ENCODE data around the gene HSP90AA1.
A peak's percentile ranks its signal among the peaks of the same experiment; 100 is the strongest.
"Not testable (repeated sequence)": the region's sequence is repeated elsewhere in the genome, so short reads cannot be mapped to it uniquely, and the experiment has no call there.

The HSP90AA1 gene

GRCh38 chr14:102095231-102095870, 8.5 kb upstream of the HSP90AA1 start:
- DNase-seq (ENCODE audit: low read depth in 2 of 3, low spot score in 1 of 3), result no peak

DNA sequence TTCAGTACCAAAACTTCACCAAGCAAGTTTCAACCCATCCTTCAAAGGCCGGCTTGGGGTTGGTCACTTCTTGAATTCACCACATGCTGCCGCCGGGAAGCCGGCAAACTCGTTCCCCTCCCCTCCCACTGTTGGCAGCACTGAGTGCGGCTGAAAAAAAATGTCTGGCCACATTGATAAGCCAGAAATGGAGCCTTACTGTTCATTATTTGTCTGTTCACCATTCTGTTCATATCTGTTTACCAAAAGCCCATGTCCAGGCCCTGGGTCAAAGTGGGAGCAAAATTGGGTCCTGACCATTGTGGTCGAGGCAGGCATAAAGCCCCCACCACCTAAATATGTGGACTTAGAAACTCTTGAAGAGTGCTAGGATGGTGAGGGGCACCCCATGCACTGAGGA, 7.3 kb upstream of the HSP90AA1 start:
- DNase-seq (ENCODE audit: low read depth in 2 of 3, low spot score in 1 of 3), result no peak

DNA sequence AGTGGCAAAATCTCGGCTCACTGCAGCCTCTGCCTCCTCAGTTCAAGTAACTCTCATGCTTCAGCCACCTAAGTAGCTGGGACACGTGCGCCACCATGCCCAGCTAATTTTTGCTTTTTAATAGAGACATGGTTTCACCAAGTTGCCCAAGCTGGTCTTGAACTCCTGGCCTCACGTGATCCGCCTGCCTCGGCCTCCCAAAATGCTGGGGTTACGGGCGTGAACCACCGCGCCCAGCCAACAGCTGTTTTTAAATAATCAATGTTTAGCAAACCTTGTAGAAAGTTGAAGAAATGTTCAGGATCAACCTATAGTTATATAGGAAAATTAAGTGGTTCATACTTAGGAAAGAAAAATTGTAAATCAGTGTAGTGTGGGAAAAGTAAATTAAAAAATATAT, 6.0 kb upstream of the HSP90AA1 start:
- no peak for DNase-seq (ENCODE audit: low read depth in 2 of 3, low spot score in 1 of 3)

DNA sequence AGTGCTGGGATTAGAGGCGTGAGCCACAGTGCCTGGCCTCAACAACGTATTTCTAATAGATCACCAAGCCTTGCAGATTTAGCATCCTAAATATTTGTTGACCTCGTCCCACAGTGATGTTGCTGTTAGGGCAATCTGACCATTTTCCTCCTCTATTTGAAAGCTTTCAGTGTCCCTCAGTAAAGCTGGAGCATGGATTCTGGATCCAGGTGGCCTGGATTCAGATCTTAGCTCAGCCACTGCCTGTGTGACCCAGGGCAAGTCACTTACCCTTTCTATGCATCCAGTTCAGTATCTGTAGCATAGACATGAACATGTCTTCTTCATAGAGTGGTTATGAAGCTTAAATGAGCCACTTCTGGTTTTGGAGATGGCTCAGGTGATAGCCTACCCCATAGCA, 3.9 kb upstream of the HSP90AA1 start:
- DNase-seq (ENCODE audit: low read depth in 2 of 3, low spot score in 1 of 3), result no peak

- DNase-seq (ENCODE audit: low read depth in 2 of 3, low spot score in 1 of 3), result no peak
These were observed 2.9 kb upstream of the HSP90AA1 start for GRCh38 chr14:102089621-102090343.

GRCh38 chr14:102088012-102088792, 1.4 kb upstream of the HSP90AA1 start:
- peak; percentile 38 to 57 (median 39) for DNase-seq (ENCODE audit: low read depth in 2 of 3, low spot score in 1 of 3)

GRCh38 chr14:102087762-102088011, 843 bp upstream of the HSP90AA1 start:
- peak in 1 of 3 donors; percentile 38 for DNase-seq (ENCODE audit: low read depth in 2 of 3, low spot score in 1 of 3)

DNA sequence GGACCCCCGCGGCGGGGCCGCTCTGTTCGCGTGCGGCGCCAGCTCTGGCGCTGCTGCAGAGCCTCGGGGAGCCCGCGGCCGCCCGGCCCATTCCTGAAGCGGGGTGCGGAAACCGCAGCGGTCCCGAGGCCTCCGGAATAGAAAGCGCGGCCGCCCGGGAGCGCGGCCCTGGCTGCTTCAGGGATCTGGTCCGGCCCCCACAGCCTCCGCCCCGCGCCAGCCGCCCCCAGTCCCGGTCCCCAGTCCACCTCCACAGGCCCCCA, 204 bp downstream of the HSP90AA1 start:
- no peak for DNase-seq (ENCODE audit: low read depth in 2 of 3, low spot score in 1 of 3)

DNA sequence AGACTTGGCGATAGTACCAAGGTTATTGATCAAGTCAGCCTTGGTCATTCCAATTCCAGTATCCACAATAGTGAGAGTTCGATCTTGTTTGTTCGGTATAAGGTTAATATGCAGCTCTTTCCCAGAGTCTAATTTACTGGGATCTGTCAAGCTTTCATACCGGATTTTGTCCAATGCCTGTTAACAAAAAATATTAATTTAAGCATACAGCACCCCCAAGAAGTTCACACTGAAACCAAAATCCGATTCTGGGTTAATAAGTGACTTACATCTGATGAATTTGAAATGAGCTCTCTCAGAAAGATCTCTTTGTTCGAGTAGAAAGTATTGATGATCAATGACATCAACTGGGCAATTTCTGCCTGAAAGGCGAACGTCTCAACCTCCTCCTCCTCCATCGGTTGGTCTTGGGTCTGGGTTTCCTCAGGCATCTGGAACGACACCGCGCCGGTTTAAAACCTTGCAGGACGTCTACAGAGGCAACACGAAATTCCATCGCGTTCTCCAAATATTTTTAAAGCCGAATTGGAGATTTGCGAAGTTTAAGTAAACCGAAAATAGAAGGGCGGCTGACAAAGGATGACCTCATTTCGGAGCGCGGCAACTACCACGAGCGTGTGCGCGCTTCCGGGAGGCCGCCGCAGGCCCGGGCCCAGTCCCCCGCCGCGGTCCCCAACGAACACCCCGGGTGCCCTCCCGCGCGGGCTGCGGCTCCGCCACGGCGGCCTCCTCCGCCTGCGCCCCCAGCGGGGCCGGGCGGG, 716 bp downstream of the HSP90AA1 start:
- DNase-seq (ENCODE audit: low read depth in 2 of 3, low spot score in 1 of 3), result peak; percentile 26 to 50 (median 35)

DNA sequence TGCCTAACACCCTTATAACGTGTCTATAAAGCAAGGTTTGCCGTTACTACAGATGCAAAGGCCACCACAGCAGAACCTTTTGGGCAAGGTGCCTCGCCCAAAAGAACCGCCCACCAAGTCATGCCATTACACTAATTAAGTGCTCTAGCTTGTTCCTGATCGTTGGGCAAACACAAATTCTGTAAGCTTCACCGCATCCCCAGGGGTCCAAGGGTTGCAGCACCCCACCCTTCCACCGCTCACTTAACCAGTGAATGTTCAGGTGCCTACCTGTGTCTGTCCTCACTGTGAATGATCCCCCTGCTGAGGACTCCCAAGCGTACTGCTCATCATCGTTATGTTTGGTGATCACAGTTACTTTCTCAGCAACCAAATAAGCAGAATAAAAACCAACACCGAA, 1.4 kb downstream of the HSP90AA1 start:
- DNase-seq (ENCODE audit: low read depth in 2 of 3, low spot score in 1 of 3), result no peak

GRCh38 chr14:102084931-102085330, 1.9 kb downstream of the HSP90AA1 start:
- DNase-seq (ENCODE audit: low read depth in 2 of 3, low spot score in 1 of 3), result no peak

- not testable (repeated sequence) for DNase-seq (ENCODE audit: low read depth in 2 of 3, low spot score in 1 of 3)
These were observed 2.3 kb downstream of the HSP90AA1 start for GRCh38 chr14:102084522-102084921.

DNA sequence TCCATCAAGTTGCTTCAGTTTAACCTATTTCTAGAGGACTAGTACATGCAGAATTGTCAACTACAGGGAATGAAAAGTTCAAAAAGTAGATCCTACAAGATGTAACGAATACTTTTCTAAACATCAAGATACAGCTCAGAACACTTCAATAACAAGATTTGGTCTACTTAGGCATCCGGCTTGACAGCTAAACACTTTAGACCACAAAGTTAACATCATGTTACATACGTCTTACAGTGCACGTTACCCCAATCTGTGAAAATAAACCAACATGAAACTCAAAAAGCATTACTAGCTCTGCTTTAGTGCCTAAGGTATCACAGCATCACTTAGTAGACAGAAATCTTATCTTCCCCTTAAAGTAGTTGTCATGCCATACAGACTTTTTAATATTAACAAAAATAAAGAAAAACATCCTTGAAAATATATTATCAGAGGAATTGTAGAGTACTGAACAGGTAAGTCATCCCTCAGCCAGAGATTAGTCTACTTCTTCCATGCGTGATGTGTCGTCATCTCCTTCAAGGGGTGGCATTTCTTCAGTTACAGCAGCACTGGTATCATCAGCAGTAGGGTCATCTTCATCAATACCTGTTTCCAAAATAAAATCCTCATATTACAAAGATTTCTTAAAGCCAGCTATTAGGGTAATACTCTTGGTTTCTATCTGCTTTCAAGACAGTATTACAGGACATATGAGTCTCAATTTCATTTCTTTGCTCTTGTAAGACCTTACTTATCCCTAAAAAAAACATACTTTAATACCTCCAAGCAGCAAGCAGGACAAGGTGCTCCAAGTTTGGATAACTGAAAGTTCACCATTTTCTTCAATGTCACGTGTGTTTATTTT, 5.4 kb downstream of the HSP90AA1 start:
- DNase-seq (ENCODE audit: low read depth in 2 of 3, low spot score in 1 of 3), result no peak

DNA sequence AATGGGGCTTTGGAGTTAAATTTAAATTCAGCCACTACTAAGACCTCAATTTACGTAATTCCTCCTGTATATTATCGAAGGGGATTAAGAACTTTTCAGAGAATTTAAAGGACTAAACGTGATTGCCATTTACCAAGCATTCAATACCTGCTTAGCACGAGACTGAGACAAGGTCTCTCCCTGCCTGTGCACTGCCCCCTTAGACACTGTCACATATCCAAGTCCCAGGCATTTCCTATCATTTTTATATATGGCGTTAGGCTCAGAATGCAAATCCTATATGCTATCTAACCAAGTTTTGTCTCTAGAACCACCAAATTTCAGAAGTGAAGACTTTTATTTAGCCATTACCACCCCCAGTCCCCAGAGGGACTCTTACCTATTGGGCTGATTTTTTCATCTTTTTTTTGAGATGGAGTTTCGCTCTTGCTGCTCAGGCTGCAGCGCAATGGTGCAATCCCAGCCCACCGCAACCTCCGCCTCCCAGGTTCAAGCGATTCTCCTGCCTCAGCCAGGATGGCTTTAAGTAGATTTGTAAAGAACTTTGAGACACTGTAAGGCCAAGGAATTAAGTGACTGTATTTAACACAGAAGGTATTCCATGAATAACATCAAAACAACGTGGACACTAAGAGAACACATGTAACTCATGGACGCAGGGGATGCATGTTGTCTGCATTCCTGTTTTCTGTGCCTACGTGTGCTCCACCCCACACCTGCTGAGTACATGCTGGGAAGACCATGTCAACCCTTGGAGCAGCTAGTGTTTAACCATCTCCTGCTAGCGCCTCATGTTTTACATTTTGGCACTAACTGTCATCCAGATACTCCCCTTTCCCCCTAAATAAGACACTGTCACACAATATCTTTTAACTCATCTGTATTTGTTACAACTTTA, 6.4 kb downstream of the HSP90AA1 start:
- DNase-seq (ENCODE audit: low read depth in 2 of 3, low spot score in 1 of 3), result no peak

DNA sequence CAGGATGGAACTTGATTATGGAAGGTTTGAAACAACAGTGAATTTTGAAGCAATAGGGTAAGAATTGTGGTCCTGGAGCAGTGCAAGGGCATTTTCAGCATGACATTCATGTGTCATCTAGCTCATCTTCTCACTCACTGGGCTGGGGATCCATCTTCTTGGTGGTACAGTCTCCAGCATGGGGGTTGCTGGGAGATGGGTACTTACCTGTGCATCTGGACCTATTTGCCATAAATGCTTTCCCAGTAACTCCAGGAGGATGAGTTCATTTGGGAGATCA, 7.2 kb downstream of the HSP90AA1 start:
- DNase-seq (ENCODE audit: low read depth in 2 of 3, low spot score in 1 of 3), result no peak

DNA sequence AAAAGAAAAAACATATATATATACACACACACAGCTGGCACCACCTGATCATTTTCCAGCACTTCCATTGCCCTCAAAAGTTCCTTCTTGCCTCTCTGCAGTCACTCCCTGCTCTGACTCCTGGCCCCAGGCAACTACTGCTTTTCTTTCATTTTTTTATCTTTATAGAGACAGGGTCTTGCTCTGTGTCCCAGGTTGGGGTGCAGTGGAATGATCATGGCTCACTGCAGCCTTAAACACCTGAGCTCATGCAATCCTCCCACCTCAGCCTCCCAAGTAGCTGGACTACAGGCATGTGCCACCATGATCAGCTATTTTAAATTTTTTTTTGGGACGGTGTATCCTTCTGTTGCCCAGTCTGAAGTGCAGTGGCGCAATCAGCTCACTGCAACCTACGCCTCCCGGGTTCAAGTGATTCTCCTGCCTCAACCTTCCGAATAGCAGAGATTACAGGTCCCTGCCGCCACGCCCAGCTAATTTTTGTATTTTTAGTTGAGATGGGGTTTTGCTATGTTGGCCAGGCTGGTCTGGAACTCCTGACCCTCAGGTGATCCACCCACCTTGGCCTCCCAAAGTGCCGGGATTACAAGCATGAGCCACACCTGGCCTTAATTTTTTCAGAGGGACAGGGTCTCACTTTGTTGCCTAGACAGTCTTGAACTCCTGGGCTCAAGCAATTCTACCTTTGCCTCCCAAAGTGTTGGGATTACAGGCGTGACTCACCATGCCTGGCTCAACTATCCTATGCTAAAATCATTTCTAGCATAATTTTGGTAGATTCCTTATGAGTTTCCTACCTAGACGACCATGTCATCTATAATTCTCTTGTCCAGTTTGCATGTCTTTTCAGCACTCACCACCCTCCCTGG, 7.8 kb downstream of the HSP90AA1 start:
- DNase-seq (ENCODE audit: low read depth in 2 of 3, low spot score in 1 of 3), result no peak

DNA sequence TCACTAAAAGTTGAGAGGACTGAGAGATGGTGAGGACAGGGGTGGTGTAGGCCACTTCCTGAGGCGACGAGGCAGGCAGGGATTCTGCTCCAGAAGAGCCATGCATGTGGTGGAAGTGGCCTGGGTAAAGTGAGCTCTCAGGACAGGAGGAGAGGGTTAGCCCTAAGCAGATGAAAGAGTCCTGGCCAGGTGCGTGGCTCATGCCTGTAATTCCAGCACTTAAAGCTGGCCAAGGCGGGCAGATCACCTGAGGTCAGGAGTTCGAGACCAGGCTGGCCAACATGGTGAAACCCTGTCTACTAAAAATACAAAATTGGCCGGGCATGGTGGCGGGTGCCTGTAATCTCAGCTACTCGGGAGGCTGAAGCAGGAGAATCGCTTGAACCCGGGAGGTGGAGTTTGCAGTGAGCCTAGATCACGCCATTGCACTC, 8.5 kb downstream of the HSP90AA1 start:
- DNase-seq (ENCODE audit: low read depth in 2 of 3, low spot score in 1 of 3), result not testable (repeated sequence)

DNA sequence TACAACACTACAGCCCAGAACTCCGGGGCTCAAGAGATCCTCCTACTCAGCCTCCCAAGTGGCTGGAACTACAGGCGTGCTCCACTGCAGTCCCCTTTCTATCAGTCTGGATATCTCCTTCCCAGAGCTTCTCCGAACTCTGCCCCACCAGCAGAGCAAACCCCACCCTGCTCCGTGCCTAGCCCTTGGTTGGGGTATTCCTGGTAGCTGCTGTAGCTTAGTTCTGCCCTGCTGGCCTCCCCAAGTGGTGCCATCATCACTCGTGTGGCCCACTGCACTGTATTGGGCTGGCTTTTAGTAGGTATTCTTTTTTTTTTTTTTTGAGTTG, 9.5 kb downstream of the HSP90AA1 start:
- no peak for DNase-seq (ENCODE audit: low read depth in 2 of 3, low spot score in 1 of 3)

GRCh38 chr14:102075155-102075554, 11.7 kb downstream of the HSP90AA1 start:
- DNase-seq (ENCODE audit: low read depth in 2 of 3, low spot score in 1 of 3), result no peak

Data from stimulated activated CD4-positive, alpha-beta T cell treated with anti-CD3 and anti-CD28 coated beads, Interleukin-12 subunit alpha, Interleukin-12 subunit beta, amount 100 ng/mL, for 48 hours (primary cell).